ENCODE measurements around the gene ZMAT1.
"Not testable (repeated sequence)": the region's sequence is repeated elsewhere in the genome, so short reads cannot be mapped to it uniquely, and the experiment has no call there.

The ZMAT1 gene

DNA sequence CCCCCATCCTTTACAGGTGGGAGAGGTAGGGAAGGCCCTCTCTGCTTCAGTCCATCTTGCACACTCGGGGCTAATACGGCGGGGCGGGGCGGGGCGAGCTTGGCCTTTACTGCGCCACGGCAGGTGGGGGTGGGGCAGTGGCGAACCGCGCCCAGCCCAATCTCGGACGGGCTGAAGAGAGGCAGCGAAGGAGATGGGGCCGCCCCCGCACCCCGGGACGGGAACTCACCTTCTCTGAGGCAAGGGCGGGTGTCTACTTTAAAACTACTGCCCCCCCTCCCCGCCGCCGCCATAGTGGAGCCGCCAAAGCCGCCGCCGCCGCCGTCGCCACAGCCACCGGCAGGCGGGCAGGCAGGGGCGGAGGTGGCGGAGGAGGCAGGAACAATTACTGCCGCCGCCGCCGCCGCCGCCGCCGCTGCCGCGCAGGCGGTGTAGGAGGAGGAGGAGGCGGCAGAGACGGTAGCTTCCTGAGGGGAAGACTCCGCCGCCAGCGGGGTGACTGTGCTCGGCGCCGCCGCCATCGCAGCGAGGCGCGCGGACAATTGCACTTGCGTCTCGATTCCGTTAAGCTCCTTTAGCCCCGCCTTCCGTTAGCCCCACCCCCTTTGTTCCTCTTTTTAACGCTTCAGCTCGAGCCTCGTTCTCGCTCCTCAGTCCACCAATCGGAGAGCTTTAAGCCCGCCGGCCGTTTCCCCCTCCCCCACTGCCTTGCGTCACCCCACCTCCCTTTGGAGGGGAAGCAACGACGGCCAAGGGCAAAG, at the start of gene ZMAT1:
Gene ZMAT1, minus strand, starts transcription at position 540 of the 761 bp plus-strand sequence. Its CDS starts 19 bp downstream, at position 521.
- DNase-seq, result peak; percentile 11

DNA sequence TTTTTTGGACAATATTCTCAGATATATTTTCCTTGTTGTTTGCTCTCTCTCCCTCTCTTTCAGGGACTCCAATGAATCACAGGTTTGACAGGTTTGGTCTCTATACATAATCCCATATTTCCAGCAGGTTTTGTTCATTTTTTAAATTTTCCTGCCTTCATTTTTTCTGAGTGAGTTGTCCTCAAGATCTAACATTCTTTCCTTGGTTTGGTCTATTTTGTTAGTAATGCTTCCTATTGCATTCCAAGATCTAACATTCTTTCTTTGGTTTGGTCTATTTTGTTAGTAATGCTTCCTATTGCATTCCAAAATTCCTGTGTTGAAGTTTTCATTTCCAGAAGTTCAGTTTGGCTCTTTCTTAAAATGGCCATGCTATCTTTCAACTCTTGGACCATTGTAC, 45.3 kb upstream of the ZMAT1 start:
- no peak for DNase-seq

DNA sequence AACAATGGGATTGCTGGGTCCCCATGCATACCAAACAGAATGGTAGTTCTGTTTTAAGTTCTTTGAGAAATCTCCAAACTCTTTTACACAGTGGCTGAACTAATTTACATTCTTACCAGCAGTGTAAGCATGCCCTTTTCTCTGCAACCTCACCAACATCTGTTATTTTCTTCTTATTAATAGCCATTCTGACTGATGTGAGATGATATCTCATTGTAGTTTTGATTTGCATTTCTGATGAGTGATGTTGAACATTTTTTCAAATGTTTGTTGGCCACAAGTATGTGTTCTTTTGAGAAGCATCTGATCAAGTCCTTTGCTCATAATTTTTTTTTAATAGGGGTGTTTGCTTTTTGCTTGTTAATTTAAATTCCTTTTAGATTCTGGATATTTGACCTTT, 41.2 kb upstream of the ZMAT1 start:
- DNase-seq, result no peak

DNA sequence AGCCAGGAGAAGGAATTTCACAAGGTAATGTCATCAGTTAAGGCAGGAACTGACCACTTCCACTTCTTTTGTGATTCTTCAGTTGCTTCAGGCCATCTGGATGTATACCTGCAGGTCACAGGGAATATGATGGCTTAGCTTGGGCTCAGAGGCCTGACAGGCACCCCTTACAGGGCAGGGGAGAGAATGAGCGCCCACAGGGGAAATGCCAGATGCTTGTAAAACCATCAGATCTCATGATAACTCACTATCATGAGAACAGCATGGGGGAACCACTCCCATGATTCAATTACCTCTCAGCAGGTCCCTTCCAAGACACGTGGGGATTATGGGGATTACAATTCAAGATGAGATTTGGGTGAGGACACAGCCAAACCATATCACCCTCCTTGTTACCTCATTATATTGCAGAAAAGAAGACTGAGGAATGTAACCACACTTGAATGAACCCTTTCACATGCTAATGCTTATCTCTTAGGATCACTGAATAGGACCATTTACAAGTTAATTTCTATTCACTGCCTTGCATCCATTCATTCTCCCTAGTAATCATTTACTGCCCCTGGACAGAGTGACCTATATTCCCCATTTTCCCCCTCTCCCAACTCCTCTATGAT, 33.2 kb upstream of the ZMAT1 start:
- not testable (repeated sequence) for DNase-seq

DNA sequence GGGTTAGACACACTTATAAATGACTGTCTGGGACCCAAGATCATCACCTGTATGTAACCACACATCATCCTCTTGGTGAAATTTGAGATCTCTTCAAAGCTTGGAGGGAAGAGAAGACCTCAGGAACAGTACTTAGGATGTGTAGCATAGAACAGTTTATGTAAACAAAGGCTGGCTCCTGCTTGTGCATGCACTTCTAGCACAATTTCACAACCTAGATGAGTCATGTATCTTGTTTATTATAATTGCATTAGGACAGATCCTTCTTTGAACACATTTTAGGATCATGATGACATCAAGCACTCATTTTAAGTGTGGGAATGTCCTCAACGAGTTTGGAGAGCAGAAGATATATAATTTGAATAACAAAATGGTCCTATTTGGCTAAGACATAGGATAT, 26.3 kb upstream of the ZMAT1 start:
- DNase-seq, result no peak

DNA sequence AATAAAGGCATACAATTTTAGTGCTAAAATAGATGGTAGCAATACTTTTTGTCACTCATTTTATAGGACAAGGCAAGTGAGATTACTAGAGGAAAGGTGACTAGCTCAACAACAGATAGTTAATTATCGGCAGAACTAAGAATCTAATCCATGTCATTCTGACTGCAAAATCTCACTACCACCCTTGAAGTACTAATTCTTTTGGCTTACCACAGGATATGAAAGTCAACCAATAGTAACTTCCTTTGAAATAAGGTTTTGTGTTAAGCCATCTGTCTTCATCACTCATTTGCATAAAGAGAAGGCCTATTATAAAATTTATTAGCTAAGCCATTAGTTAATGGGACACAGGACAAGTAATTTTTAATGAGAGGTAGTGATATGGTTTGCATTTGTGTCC, 25.3 kb upstream of the ZMAT1 start:
- no peak for DNase-seq

DNA sequence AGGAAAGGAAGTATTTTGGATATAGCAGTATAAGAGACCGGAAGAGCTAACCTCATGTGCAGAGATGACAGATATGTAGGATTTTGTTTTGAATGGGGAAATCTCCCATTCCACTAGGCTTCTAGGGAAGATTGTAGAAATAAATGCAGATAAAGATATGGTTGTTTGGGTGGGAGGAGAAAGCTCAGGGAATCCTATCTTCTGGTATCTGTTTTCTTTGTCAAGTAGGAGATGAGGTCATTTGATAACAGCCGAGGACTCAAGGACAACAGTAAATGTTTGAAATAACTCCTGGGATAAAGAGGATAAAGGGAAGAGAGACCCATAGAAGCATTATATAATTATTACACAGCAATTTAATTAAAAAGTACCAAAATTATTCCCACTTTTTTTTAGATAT, 24.7 kb upstream of the ZMAT1 start:
- no peak for DNase-seq

DNA sequence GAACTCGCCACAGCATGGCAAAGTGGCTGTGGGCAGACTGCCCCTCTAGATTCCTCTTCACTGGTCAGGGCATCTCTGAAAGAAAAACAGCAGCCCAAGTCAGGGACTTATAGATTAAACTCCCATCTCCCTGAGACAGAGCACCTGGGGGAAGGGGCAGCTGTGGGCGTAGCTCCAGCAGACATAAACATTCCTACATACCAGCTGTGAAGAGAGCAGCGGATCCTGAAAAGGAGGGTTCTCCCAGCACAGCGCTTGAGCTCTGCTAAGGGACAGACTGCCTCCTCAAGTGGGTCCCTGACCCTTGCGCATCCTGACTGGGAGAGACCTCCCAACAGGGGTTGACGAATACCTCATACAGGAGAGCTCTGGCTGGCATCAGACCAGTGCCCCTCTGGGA, 18.8 kb upstream of the ZMAT1 start:
- no peak for DNase-seq

DNA sequence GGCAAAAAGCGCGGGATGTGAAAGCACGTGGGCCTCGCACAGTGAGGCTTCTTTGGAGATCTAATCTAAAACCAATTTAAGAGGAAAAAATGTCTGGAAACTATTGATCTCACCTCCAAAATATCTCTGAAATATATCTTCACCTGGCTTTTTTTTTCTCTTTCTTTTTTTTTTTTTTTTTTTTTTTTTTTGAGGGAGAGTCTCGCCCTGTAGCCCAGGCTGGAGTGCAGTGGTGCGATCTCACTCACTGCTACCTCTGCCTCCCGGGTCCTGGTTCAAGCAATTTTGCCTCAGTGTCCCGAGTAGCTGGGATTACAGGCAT, 383 bp upstream of the ZMAT1 start:
- no peak for DNase-seq

DNA sequence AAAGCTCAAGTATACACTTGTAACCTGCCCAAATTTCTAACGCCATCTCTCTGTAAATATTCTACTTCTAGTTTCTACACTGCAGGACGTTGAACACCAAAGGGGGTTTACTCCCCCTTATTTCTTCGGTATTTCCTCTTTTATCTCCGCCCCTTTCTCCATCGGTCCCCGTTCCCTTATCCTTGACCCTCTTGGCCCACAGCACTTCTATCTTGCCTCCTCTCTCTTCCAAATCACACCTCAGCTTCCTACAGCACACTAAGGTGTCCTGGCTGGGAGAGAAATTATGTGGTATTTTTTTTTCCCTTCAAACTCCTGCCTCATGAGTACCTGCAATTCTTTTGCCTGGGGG, 715 bp downstream of the ZMAT1 start:
- DNase-seq, result no peak

DNA sequence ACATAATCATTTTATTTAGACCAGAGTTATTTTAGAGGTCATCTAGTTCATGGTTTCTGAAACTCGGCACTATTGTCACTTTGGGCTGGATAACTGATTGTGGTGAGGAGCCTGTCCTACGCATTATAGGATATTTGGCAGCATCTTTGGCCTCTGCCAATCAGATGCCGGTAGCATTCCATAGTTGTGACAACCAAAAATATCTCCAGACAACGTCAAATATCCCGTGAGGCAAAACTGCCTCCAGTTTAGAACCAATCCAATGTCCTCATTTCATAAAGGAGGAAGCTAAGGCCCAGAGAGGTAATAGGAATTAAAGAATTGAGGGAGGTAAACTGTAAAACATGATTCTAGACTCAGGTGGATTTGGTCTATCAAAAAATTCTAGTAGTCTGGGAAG, 6.1 kb downstream of the ZMAT1 start:
- DNase-seq, result no peak

DNA sequence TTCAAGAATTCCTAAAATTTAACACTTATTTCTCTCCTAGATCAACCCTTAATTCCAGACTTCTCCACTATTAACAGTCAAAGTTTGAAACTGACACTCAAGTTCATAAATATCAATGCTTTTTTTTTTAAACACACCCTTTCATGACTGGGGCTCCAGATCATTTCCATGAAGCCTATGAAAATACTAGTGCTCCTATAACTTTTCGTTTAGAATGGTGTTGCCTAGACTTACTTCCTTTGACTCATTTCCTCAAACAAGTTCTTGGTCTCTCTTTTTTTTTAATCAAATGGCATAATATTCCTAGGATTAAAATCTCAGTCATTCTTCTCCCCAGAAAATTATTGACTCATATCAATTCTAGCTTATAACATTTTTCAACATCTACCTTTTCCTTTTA, 13.1 kb downstream of the ZMAT1 start:
- DNase-seq, result no peak

DNA sequence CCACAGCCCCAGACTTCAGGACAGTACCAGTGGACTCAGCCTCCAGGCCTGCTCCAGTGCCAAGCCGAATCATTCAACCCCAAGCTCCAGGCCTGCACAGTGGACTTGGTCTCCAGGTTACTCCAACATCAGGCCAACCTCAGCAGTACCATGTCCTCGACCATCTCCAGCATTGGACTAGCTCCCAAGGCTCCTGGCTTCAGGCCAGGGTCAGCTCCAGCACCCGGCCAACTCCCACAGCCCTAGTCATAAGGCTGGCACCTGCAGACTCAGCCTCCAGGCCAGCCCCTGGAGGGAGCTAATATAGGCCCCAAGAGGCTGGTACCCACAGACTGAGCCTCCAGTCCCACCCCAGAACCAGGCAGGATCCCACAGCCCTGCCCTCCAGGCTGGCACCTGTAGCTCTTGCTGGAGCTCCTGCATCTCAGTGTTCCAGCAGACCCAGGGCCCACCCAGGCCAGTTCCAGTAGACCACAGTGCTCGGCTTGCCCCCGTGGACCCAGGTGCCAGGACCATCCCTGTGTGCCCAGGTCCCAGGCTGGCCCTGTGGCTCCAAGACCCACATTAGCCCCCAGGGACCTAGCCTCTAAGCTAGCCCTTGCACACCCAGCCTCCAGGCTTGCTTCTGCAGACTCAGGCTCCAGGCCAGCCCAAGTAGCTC, 25.6 kb downstream of the ZMAT1 start:
- no peak for DNase-seq

DNA sequence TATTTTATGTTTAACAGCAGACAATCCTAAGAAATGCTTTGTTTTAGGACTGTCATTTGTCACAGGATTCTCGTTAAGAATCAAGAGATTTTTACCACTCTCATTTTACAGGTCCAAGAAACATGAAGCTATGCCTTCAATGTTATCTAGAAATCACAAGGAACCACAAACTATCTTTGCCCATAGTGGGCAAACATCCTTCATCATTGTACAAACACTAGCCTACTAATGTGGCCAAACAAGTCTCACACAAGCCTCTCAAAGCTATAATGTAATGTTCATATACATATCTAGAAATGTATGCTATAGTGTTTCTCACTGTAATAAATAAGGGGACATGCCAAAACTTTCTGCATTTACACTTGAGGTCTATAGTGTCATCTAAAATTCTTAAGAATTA, 26.8 kb downstream of the ZMAT1 start:
- no peak for DNase-seq
